Ishikawa (cell line): ENCODE data around the gene SHC4.

Experiments
- CEBPB ChIP-seq: IDR thresholded peaks from 2 replicates; pipeline ENCODE4 v1.6.1; 2012
- TAF1 ChIP-seq: IDR thresholded peaks from 2 replicates; pipeline ENCODE4 v1.6.1; 2012; ENCODE audit warnings: low read depth, mild to moderate bottlenecking

- TF ChIP-seq TAF1 (no peak), CEBPB (no peak)
Observed at GRCh38 chr15:48925714-48926223, 38.0 kb downstream of the SHC4 start.
